ENCODE measurements around the gene BARX2. TPM values are rescaled to one million over a fixed set of nuclear protein-coding genes. Genes with fewer than 3 reads are reported as not detected.

BARX2 gene
- polyA plus RNA-seq, 1 donor from 2014 or later, result not detected

DNA sequence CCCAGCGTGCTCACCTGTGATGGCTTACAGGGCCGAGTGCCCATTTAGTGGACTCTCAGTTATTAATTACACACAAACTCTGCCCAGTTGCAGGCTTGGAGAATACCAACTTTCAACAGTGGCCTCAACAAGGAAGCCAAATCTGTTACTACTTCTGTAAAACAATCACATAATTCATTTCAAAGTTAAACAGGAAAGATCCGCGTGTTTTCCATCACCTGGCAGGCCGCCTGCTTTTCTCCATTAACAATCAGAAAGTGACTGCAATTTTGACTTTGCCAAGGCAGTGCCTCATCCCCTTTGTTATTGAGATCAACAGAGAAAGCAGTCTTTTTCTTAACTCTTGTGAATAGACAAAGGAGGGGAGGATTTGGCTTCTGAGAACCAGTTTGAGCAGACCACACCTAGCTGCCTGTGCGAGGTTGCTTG is 77.7 kb downstream of the BARX2 start:
- H3K9ac ChIP-seq (ENCODE audit: low read length), result no peak overlapping the region
- no peak overlapping the region for H3K4me3 ChIP-seq (ENCODE audit: low read length)
- no peaks in the 10 kb centered on the region for H3K79me2 ChIP-seq (replicated peaks; ENCODE audit: insufficient read depth, low read length)
- no peak overlapping the region for H3K27ac ChIP-seq (ENCODE audit: low read length)
- H2AFZ ChIP-seq (ENCODE audit: low read depth, low read length), result no peak overlapping the region
- H3K27me3 ChIP-seq (ENCODE audit: insufficient read depth, low read depth, low read length), result no peaks in the 10 kb centered on the region
- H4K20me1 ChIP-seq (ENCODE audit: insufficient read depth), result no peaks in the 10 kb centered on the region
- no peaks in the 10 kb centered on the region for H3K36me3 ChIP-seq (ENCODE audit: insufficient read depth, low read length)
- H3K4me2 ChIP-seq (ENCODE audit: low read length), result no peak overlapping the region
- no peaks in the 10 kb centered on the region for H3K9me2 ChIP-seq (ENCODE audit: insufficient read depth, low read length)
- H3F3A ChIP-seq (ENCODE audit: insufficient read depth, low read length, poor library complexity, severe bottlenecking), result no peaks in the 10 kb centered on the region
- TF ChIP-seq SMC3 (conservative IDR thresholded peaks at IDR 0.05; ENCODE audit: poor library complexity) (no peak), MXI1 (conservative IDR thresholded peaks at IDR 0.05; ENCODE audit: poor library complexity, severe bottlenecking) (no peak), EZH2 (IDR thresholded peaks at IDR 0.05; ENCODE audit: borderline replicate concordance, insufficient read depth, low read length, poor library complexity, severe bottlenecking) (no peak), TAF1 (IDR thresholded peaks at IDR 0.05; ENCODE audit: low read depth) (no peak), EP300 (conservative IDR thresholded peaks at IDR 0.05; ENCODE audit: poor library complexity, severe bottlenecking) (no peak), POLR2AphosphoS5 (IDR thresholded peaks at IDR 0.05) (no peak), RAD21 (conservative IDR thresholded peaks at IDR 0.05) (no peak)
- TF ChIP-seq, protein P1, sequence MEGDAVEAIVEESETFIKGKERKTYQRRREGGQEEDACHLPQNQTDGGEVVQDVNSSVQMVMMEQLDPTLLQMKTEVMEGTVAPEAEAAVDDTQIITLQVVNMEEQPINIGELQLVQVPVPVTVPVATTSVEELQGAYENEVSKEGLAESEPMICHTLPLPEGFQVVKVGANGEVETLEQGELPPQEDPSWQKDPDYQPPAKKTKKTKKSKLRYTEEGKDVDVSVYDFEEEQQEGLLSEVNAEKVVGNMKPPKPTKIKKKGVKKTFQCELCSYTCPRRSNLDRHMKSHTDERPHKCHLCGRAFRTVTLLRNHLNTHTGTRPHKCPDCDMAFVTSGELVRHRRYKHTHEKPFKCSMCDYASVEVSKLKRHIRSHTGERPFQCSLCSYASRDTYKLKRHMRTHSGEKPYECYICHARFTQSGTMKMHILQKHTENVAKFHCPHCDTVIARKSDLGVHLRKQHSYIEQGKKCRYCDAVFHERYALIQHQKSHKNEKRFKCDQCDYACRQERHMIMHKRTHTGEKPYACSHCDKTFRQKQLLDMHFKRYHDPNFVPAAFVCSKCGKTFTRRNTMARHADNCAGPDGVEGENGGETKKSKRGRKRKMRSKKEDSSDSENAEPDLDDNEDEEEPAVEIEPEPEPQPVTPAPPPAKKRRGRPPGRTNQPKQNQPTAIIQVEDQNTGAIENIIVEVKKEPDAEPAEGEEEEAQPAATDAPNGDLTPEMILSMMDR (IDR thresholded peaks at IDR 0.05; ENCODE audit: poor library complexity, severe bottlenecking), result no peak
- TF ChIP-seq, protein P2, sequence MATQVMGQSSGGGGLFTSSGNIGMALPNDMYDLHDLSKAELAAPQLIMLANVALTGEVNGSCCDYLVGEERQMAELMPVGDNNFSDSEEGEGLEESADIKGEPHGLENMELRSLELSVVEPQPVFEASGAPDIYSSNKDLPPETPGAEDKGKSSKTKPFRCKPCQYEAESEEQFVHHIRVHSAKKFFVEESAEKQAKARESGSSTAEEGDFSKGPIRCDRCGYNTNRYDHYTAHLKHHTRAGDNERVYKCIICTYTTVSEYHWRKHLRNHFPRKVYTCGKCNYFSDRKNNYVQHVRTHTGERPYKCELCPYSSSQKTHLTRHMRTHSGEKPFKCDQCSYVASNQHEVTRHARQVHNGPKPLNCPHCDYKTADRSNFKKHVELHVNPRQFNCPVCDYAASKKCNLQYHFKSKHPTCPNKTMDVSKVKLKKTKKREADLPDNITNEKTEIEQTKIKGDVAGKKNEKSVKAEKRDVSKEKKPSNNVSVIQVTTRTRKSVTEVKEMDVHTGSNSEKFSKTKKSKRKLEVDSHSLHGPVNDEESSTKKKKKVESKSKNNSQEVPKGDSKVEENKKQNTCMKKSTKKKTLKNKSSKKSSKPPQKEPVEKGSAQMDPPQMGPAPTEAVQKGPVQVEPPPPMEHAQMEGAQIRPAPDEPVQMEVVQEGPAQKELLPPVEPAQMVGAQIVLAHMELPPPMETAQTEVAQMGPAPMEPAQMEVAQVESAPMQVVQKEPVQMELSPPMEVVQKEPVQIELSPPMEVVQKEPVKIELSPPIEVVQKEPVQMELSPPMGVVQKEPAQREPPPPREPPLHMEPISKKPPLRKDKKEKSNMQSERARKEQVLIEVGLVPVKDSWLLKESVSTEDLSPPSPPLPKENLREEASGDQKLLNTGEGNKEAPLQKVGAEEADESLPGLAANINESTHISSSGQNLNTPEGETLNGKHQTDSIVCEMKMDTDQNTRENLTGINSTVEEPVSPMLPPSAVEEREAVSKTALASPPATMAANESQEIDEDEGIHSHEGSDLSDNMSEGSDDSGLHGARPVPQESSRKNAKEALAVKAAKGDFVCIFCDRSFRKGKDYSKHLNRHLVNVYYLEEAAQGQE (IDR thresholded peaks at IDR 0.05; ENCODE audit: borderline replicate concordance), result no peak
- no peaks in the 10 kb centered on the region for H3K9me3 ChIP-seq (ENCODE audit: low read length)

DNA sequence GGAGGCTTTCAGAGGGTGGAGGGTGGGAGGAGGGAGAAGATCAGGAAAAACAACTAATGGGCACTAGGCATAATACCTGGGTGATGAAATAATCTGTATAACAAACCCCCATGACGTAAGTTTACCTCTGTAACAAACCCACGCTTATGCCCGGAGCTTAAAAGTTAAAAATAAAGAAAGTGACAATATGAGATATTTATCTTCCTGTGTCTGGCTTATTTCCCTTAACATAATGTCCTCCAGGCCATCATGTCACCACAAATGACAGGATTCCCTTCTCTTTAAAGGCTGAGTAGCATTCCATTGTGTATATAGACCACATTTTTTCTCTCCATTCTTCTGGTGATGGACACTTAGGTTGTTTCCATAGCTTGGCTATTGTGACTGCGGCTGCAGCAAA is 79.5 kb downstream of the BARX2 start:
- H3K79me2 ChIP-seq (replicated peaks; ENCODE audit: insufficient read depth, low read length), result no peaks in the 10 kb centered on the region
- H4K20me1 ChIP-seq (ENCODE audit: insufficient read depth), result no peaks in the 10 kb centered on the region
- H3K4me3 ChIP-seq (ENCODE audit: low read length), result no peak overlapping the region
- TF ChIP-seq, protein P1 (IDR thresholded peaks at IDR 0.05; ENCODE audit: poor library complexity, severe bottlenecking), result no peak
- TF ChIP-seq EZH2 (IDR thresholded peaks at IDR 0.05; ENCODE audit: borderline replicate concordance, insufficient read depth, low read length, poor library complexity, severe bottlenecking) (no peak), MXI1 (conservative IDR thresholded peaks at IDR 0.05; ENCODE audit: poor library complexity, severe bottlenecking) (no peak), SMC3 (conservative IDR thresholded peaks at IDR 0.05; ENCODE audit: poor library complexity) (no peak), RAD21 (conservative IDR thresholded peaks at IDR 0.05) (no peak), POLR2AphosphoS5 (IDR thresholded peaks at IDR 0.05) (no peak), TAF1 (IDR thresholded peaks at IDR 0.05; ENCODE audit: low read depth) (no peak), EP300 (conservative IDR thresholded peaks at IDR 0.05; ENCODE audit: poor library complexity, severe bottlenecking) (no peak)
- TF ChIP-seq, protein P2 (IDR thresholded peaks at IDR 0.05; ENCODE audit: borderline replicate concordance), result no peak
- no peaks in the 10 kb centered on the region for H3F3A ChIP-seq (ENCODE audit: insufficient read depth, low read length, poor library complexity, severe bottlenecking)
- H3K9me3 ChIP-seq (ENCODE audit: low read length), result no peaks in the 10 kb centered on the region
- H3K27ac ChIP-seq (ENCODE audit: low read length), result no peak overlapping the region
- no peak overlapping the region for H2AFZ ChIP-seq (ENCODE audit: low read depth, low read length)
- no peaks in the 10 kb centered on the region for H3K27me3 ChIP-seq (ENCODE audit: insufficient read depth, low read depth, low read length)
- no peak overlapping the region for H3K4me2 ChIP-seq (ENCODE audit: low read length)
- no peaks in the 10 kb centered on the region for H3K9me2 ChIP-seq (ENCODE audit: insufficient read depth, low read length)
- H3K9ac ChIP-seq (ENCODE audit: low read length), result no peak overlapping the region
- no peaks in the 10 kb centered on the region for H3K36me3 ChIP-seq (ENCODE audit: insufficient read depth, low read length)

Measured in neural cell (in vitro differentiated cells).